HG03135 (cell line): Measurements from ENCODE around the gene GHRH.

Experiments
- ATAC-seq: cut with Tn5 transposase; IDR thresholded peaks from one replicate; pipeline ENCODE4 v1.9.1; 2021; ENCODE audit warnings: mild to moderate bottlenecking, moderate library complexity; ENCODE audit not compliant: unreplicated experiment

The GHRH gene

DNA sequence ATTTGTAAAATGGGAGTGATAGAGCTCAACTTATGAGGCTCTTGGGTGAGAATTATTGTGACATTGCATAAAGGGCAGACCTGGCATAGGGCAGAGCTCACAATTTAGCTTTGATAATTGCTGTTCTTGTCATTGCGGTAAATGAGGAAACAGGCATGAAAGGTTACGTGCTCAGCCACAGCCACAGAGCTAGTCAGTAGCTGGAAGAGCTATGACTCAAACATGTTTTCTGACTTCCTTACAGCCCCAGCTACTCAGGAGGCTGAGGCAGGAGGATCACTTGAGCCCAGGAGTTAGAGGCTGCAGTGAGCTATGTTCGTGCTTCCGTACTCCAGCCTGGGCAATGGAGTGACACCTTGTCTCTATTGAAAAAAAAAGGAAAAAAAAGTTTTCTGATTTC is 3.5 kb upstream of the GHRH start:
- ATAC-seq: no peak

GRCh38 chr20:37263686-37264085 is 2.1 kb upstream of the GHRH start:
- no peak for ATAC-seq

DNA sequence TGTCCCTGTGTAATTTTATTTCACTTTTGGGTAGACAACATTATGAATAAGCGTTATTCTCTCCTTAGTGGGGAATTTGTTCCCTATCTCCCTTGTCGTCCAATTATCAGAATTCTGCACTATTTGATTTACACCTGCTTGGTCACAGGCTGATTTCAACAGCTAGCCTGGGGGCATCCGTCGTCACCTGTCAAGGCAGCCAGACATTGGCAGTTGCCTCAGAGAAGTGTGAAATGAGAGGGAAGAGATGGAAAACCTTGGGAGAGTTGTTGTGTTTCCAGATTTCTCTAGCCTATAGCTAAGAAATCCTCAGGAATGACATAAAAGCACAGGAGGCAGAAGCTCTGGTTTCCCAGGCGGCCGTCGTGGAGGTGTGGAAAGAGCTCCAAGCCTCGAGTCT is 891 bp upstream of the GHRH start:
- no peak for ATAC-seq

- ATAC-seq: no peak
These were observed 691 bp downstream of the GHRH start for GRCh38 chr20:37260923-37261322.

DNA sequence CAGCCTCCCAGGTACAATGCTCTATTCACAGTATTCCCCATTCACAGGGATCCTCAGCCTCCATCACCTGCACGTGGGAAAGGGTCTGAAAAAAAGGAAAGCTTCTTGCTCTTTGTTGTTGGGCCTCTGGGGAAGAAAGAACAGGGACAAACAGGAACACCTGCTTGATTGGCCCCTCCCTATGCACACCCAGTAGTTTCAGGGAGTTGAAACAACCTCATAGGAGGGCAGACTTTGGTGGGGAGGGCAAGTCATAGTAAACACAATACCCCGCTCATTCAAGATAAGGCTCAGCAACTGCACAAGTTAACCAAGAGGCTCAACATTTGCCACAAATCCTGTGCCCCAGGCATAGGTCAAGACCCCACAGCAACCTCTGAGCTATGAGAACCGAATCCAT is 1.7 kb downstream of the GHRH start:
- no peak for ATAC-seq

GRCh38 chr20:37259031-37259430 is 2.6 kb downstream of the GHRH start:
- ATAC-seq: no peak

DNA sequence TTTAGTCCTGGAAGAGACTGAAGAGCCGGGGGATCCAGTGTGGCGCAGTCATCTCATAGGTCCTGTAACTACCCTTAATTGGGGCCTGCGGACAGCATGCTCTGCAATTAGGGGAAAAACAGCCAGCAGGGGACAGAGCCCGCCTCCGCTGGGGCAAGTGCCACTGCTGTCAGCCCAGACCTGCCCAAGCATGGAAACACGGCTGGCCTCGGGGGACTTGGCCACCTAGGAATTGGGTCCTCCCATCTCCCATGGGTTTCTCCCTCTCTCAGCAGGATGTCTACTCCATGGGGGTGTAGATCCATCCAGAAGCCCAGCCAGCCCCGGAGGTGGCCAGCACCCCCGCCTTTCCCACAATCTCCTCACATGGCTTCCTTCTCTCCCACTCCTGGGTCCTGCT is 3.6 kb downstream of the GHRH start:
- no peak for ATAC-seq

- ATAC-seq: no peak
These were observed 4.1 kb downstream of the GHRH start for GRCh38 chr20:37257530-37257929.

DNA sequence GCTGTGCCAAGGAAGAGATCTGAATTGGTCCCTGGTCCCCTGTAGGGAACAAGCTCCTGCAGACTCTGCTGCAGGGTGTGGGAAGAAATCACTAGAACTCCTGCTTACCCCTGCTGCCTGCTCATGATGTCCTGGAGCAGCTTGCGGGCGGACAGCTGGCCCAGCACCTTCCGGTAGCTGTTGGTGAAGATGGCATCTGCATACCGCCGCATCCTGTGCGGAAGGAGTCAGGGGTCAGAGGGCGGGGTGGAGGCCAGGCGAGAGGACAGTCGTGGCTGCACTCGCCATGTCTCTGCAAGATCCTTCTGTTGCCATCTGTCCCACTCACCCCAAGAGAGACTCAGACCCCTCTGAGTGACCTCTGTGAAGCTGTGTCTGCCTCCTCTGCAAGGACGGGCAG is 5.3 kb downstream of the GHRH start:
- no peak for ATAC-seq

GRCh38 chr20:37254114-37254878 is 7.3 kb downstream of the GHRH start:
- no peak for ATAC-seq

DNA sequence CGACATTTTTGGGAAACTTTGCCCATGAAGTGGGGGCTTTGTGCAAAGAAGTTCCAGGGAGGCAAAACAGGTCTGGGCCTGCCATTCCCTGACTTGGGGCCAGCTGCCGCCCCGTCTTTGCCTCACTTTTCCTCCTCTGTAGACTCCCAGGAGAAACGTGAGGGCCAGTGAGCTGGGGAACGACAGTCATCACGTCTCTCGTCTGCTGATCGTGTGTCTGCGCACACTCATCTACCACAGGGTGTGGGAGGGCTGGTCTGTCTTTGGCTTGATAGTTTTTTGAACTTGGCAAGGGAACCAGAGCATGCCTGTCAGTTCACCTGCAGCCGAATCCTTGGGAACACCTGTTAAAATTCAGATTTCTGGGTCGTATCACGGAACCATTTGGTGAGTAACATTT is 8.5 kb downstream of the GHRH start:
- ATAC-seq: no peak

DNA sequence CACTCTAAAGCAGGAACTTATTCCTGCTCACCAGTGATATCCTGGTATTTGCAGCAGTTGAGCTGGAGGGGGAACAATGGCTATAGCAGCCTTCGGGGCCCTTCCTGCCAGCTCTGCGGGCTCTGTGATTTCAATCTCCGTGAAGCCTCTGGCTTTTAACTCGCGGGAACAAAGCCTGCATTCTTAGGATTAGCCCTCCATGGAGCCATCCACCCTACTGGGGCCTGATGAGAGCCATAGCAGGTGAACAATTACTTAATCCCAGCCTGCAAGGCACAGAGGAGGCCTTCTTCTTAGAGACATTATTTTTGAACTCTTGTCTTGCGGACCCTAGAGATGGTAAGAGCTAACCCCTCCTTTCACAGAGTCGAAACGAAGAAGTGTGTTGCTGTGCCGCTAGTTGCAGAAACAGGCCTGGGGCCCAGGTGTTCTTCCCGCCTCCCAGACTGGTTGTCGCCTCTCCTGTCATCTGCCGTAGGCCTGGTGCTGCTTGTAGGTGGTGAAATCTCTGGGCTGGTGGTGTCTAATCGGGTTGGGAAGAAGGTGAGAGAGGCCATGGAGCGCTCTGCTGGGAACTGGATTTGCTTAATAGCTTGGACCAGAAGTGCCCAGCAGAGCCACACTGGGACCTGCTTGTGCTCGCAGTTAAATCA is 9.7 kb downstream of the GHRH start:
- ATAC-seq: no peak

GRCh38 chr20:37249304-37249703 is 12.3 kb downstream of the GHRH start:
- no peak for ATAC-seq

GRCh38 chr20:37247547-37247946 is 14.1 kb downstream of the GHRH start:
- ATAC-seq: no peak

DNA sequence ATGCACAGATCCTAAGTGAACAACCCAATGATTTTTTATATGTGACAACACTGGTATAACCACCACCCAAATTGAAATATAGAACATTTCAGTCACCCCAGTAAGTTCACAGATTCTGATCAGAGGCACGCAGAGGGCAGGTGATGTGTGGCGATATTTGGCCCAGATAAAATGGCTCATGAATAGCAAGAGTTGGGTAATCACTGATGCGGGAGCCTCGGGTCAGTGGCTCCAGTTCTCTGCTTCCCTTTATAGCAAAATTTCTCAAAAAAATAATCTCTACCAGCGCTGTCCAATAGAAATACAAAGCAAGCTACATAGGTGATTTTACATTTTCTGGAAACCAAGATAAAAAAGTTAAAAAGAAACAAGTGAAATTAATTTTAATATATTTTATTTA is 14.9 kb downstream of the GHRH start:
- ATAC-seq: no peak

GRCh38 chr20:37245216-37246150 is 16.1 kb downstream of the GHRH start:
- ATAC-seq: no peak

- ATAC-seq: no peak
These were observed 17.0 kb downstream of the GHRH start for GRCh38 chr20:37244572-37244957.

GRCh38 chr20:37243937-37244571 is 17.6 kb downstream of the GHRH start:
- ATAC-seq: no peak

GRCh38 chr20:37243076-37243936 is 18.3 kb downstream of the GHRH start:
- no peak for ATAC-seq

DNA sequence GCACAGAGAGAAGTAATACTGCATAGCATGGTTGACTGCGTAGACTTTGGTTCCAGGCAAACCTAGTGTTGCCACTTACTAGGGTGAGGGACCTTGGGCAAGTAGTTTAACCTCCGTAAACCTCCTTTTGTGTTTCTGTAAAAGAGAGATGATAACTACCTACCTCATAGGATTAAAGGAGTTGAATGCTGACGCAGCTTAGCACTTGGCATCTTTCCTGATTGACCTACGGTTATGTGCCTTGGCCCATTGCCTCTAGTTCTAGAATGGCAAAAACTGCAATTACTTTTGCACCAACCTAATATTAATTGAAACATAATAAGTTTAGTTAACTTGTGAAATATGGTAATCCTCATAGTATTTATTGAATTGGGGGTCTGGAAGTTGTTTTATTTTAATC is 19.1 kb downstream of the GHRH start:
- ATAC-seq: no peak
